Kidney (tissue), 14 donors: ENCODE measurements around the gene MIGA2. TPM values are rescaled to one million over a fixed set of nuclear protein-coding genes. Genes with fewer than 3 reads are reported as not detected.

Experiments used
- DNase-seq, 5 donors: peaks; one replicate each; pipeline ENCODE4 v3.0.0-alpha.2; 2013 to 2020
- FAIRE-seq: peaks from 2 replicates; lab custom pipeline; 2012; peaks lifted over from hg19 to GRCh38; lab: Jason Lieb, UNC
- H3K27ac ChIP-seq, 2 donors: one replicate each; pipeline ENCODE4 v1.7.0; 2013; ENCODE audit warnings: low read depth in 2 of 2, low read length in 2 of 2, inconsistent platforms in 1 of 2
- H3K27me3 ChIP-seq: one replicate; pipeline ENCODE4 v1.7.1; 2013; ENCODE audit warnings: low read length, inconsistent platforms; ENCODE audit not compliant: control insufficient read depth, insufficient read depth
- H3K36me3 ChIP-seq, 3 donors: one replicate each; pipeline versions ENCODE4 v1.7.0 to v1.7.1; 2013; ENCODE audit warnings: low read length in 3 of 3, control low read depth in 1 of 3, inconsistent platforms in 1 of 3; ENCODE audit not compliant: insufficient read depth in 3 of 3, control insufficient read depth in 2 of 3
- H3K4me1 ChIP-seq, 3 donors: one replicate each; pipeline versions ENCODE4 v1.7.0 to v1.7.1; 2013; ENCODE audit warnings: low read length in 3 of 3, inconsistent platforms in 1 of 3, low read depth in 1 of 3; ENCODE audit not compliant: control insufficient read depth in 2 of 3, insufficient read depth in 2 of 3
- H3K4me3 ChIP-seq, 3 donors: one replicate each; pipeline versions ENCODE4 v1.7.0 to v1.8.1; 2013; ENCODE audit warnings: low read length in 3 of 3, control low read depth in 1 of 3, inconsistent platforms in 1 of 3
- H3K9ac ChIP-seq, 3 donors: one replicate each; pipeline versions ENCODE4 v1.7.0 to v1.7.1; 2013; ENCODE audit warnings: low read length in 3 of 3, control low read depth in 1 of 3, inconsistent platforms in 1 of 3
- H3K9me3 ChIP-seq, 3 donors: one replicate each; pipeline versions ENCODE4 v1.7.0 to v1.7.1; 2013; ENCODE audit warnings: low read length in 3 of 3, control low read depth in 1 of 3, inconsistent platforms in 1 of 3; ENCODE audit not compliant: control insufficient read depth in 2 of 3, insufficient read depth in 1 of 3
- CTCF ChIP-seq: IDR thresholded peaks from 3 replicates; pipeline ENCODE4 v1.5.1; 2012; ENCODE audit warnings: mild to moderate bottlenecking, moderate library complexity, borderline replicate concordance; ENCODE audit not compliant: insufficient read depth; ENCODE audit errors: extremely low read depth
- intact Hi-C: fragments of 100-400 bp; cut with DNase I; formaldehyde crosslinking; loops from one replicate; pipeline ENCODE4 v1.11.1; 2022
- polyA plus RNA-seq: library from polyadenylated mRNA; stranded (reverse); fragments of 350-450 nt; fragmentation: Illumina TruSeq; extraction: RNeasy Lipid Tissue Mini Kit (QIAGEN cat#74804); gene quantifications from one replicate; pipeline ENCODE4 v1.2.3, GENCODE V29; 2014; ENCODE audit warnings: low read depth, low replicate concordance; ENCODE audit not compliant: insufficient read depth
- total RNA-seq: library from RNA; stranded (reverse); fragmentation: NEBNext Ultra II Directional; extraction: Animal tissue kit (Norgen Biotek cat#: 25700); gene quantifications from one replicate; pipeline ENCODE4 v1.2.1, GENCODE V29; 2021
- donor health status: control.
- donor health status: control.
- donor health status: control.
- donor health status: control.
- donor health status: control.
- donor health status: DM: yes; HTN: yes; CAD: no.
- donor health status: Normal renal cell carcinoma (clear cell type).

Gene MIGA2
- total and polyA plus RNA-seq, 2 donors from 2014 or later: 26.1 to 29.9 TPM

- H3K4me3 ChIP-seq: peak overlapping the region in 2 of 3 donors; percentile 25 to 93
Observed at GRCh38 chr9:129038109-129038852, 1.9 kb downstream of the MIGA2 start.

GRCh38 chr9:129040113-129040643, 3.8 kb downstream of the MIGA2 start:
- no peak for TF ChIP-seq CTCF
- Histone ChIP-seq H3K9ac (no peak overlapping the region), H3K36me3 (peaks cover 5 to 15% (median 12%) of the 10 kb centered on the region in 3 donors), H3K27ac (no peak overlapping the region), H3K4me1 (peaks cover 0 to 16% (median 7%) of the 10 kb centered on the region in 3 donors), H3K27me3 (no peaks in the 10 kb centered on the region), H3K4me3 (no peak overlapping the region), H3K9me3 (no peaks in the 10 kb centered on the region)
- DNase-seq: no peak
- intact Hi-C loops: no loop called here
- no peak for FAIRE-seq

More at GRCh38 chr9:129038109-129038852, 1.9 kb downstream of the MIGA2 start:
- H3K4me1 ChIP-seq: peaks cover 0 to 16% (median 7%) of the 10 kb centered on the region in 3 donors
- peaks cover 5 to 12% (median 10%) of the 10 kb centered on the region in 3 donors for H3K36me3 ChIP-seq
- TF ChIP-seq CTCF: no peak
- DNase-seq: peak in 1 of 5 donors; percentile 86
- no peaks in the 10 kb centered on the region for H3K9me3 ChIP-seq
- H3K9ac ChIP-seq: no peak overlapping the region
- H3K27ac ChIP-seq: peak overlapping the region in 1 of 2 donors; percentile 50
- no peak for FAIRE-seq
- H3K27me3 ChIP-seq: no peaks in the 10 kb centered on the region
- intact Hi-C loops: no loop called here

- Histone ChIP-seq H3K9ac (no peak overlapping the region), H3K4me1 (peaks cover 0 to 15% (median 7%) of the 10 kb centered on the region in 3 donors), H3K36me3 (peaks cover 5 to 15% (median 12%) of the 10 kb centered on the region in 3 donors), H3K27me3 (no peaks in the 10 kb centered on the region), H3K27ac (no peak overlapping the region), H3K4me3 (no peak overlapping the region), H3K9me3 (no peaks in the 10 kb centered on the region)
- intact Hi-C loops: no loop called here
- TF ChIP-seq CTCF: no peak
- FAIRE-seq: no peak
- DNase-seq: no peak
Observed at GRCh38 chr9:129042016-129042415, 5.6 kb downstream of the MIGA2 start.
